Brain microvascular endothelial cell (primary cell): Measurements from ENCODE around the gene COQ8A.

Experiments used
- DNase-seq: peaks from one replicate; pipeline ENCODE4 v3.0.0-alpha.2; 2020
- H3K27ac ChIP-seq: fragments of 250-450 bp; sonication (Bioruptor Pico); 2 replicates; pipeline ENCODE4 v1.5.1; 2020; ENCODE audit warnings: mild to moderate bottlenecking, moderate library complexity
- H3K27me3 ChIP-seq: fragments of 250-450 bp; sonication (Bioruptor Pico); replicated peaks from 2 replicates; pipeline ENCODE4 v1.5.1; 2020; ENCODE audit warnings: mild to moderate bottlenecking
- H3K36me3 ChIP-seq: fragments of 250-450 bp; sonication (Bioruptor Pico); replicated peaks from 2 replicates; pipeline ENCODE4 v1.5.1; 2020; ENCODE audit warnings: mild to moderate bottlenecking
- H3K4me3 ChIP-seq: 2 replicates; pipeline ENCODE4 v1.5.1; 2011; ENCODE audit warnings: low read depth, mild to moderate bottlenecking, control low read depth, low read length, moderate library complexity
- in situ Hi-C: cut with HindIII; loops from 2 replicates; pipeline ENCODE4 v1.10.0; 2017; ENCODE audit warnings: low sequenced_read_pairs, low pct_ligation_motif_present
- TF ChIP-seq, protein P1 (sequence below): IDR thresholded peaks from 2 replicates; pipeline ENCODE4 v1.5.1; 2011; ENCODE audit warnings: low read depth, mild to moderate bottlenecking, moderate library complexity, low read length, control low read depth, inconsistent platforms; ENCODE audit errors: missing control alignments

The COQ8A gene

DNA sequence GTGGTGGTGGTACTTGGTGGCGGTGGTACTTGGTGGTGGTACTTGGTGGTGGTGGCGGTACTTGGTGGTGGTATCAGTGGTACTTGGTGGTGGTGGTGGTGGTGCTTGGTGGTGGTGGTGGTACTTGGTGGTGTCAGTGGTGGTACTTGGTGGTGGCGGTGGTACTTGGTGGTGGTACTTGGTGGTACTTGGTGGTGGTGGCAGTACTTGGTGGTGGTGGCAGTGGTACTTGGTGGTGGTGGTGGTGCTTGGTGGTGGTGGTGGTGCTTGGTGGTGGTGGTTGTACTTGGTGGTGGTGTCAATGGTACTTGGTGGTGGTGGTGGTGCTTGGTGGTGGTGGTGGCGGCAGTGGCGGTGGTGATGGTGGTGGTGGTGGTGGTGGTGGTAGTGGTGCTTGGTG is 20.2 kb downstream of the COQ8A start:
- no peak for DNase-seq
- in situ Hi-C loops = no loop called here
- H3K4me3 ChIP-seq = no peak overlapping the region
- no peaks in the 10 kb centered on the region for H3K27me3 ChIP-seq
- H3K27ac ChIP-seq = no peak overlapping the region
- H3K36me3 ChIP-seq = no peaks in the 10 kb centered on the region
- TF ChIP-seq, protein P1, sequence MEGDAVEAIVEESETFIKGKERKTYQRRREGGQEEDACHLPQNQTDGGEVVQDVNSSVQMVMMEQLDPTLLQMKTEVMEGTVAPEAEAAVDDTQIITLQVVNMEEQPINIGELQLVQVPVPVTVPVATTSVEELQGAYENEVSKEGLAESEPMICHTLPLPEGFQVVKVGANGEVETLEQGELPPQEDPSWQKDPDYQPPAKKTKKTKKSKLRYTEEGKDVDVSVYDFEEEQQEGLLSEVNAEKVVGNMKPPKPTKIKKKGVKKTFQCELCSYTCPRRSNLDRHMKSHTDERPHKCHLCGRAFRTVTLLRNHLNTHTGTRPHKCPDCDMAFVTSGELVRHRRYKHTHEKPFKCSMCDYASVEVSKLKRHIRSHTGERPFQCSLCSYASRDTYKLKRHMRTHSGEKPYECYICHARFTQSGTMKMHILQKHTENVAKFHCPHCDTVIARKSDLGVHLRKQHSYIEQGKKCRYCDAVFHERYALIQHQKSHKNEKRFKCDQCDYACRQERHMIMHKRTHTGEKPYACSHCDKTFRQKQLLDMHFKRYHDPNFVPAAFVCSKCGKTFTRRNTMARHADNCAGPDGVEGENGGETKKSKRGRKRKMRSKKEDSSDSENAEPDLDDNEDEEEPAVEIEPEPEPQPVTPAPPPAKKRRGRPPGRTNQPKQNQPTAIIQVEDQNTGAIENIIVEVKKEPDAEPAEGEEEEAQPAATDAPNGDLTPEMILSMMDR = no peak

DNA sequence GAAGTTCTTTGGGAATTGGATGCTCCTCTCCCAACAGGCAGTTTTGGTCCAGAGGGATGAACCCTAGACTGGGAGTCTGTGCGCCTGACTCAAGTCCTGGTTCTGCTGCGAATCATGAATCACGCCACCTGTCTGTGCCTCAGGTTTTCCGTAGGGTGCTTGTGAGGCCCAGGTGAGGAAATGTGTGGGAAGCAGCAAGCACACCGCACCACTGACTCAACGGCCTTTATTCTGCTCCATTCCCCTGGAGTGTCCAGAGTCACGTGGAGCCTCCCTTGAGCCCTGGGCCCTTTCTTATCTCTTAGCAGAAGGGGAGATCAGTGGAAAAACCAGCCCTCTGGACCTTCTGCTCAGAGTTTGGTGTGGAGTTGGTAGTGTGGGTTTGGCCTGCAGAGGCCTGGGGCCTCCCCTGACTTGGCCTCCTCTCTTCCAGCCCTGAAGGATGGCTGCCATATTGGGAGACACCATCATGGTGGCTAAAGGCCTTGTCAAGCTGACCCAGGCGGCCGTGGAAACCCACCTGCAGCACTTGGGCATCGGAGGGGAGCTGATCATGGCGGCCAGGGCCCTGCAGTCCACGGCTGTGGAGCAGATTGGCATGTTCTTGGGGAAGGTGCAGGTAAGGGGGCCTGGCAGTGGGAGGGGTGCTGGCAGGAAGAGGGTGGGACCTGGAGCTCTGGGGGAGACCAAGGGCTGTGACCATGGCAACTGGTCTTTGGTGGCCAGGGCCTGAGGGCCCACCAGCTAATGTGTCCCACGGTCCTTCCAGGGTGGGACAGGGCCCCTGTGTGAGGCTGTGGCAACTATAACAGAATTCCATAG is 21.1 kb downstream of the COQ8A start:
- no peak for DNase-seq
- Histone ChIP-seq H3K27me3 (no peaks in the 10 kb centered on the region), H3K27ac (no peak overlapping the region), H3K4me3 (no peak overlapping the region), H3K36me3 (no peaks in the 10 kb centered on the region)
- TF ChIP-seq, protein P1 = no peak
- in situ Hi-C loops = no loop called here

DNA sequence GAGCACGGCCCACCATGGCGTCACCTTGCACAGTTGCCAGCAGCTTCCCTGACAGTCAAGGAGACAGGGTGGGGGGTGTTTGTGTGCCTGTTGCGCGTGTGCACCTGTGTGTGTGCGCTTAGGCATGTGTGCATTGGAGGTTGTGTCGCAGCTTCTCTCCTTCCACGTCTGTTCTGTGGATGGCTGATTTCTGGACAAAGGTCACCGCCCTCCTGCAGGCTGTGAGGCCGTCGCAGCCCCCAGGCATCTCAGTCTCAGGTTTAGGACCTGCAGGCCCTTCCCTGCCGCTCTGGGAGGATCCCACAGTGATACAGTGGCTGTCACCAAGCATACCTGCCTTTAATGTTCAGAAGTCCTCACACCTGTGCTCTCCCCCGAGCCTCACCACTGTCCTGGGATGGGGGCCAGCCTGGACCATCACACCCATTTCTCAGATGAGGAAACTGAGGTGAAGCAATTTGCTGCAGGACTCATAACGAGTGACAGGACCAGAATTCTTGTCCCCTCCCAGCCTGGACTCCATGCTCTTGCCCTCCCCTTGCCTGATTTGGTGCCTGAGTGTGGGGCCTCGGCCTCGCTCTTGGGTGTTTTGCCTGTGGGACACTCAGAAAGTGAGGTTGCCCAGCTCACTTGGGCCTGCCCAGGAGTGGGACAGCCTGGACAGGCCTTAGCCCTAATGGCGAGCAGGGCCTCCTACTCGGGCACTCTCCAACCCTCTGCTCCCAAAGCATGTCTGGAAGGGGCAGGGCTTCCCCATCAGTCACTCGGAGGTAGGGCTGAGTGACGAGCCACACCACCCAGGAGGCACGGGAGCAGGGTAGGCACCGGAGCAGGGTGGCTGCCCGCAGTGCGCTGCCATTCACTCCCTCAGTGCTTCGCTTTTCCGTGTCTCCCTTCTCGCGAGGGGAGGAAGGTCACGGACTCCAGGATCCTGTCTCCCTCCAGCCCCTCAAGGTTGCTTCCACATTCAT is 22.6 kb downstream of the COQ8A start:
- TF ChIP-seq, protein P1 = no peak
- no peak overlapping the region for H3K27ac ChIP-seq
- H3K36me3 ChIP-seq = no peaks in the 10 kb centered on the region
- DNase-seq = no peak
- no peak overlapping the region for H3K4me3 ChIP-seq
- in situ Hi-C loops = no loop called here
- H3K27me3 ChIP-seq = no peaks in the 10 kb centered on the region

DNA sequence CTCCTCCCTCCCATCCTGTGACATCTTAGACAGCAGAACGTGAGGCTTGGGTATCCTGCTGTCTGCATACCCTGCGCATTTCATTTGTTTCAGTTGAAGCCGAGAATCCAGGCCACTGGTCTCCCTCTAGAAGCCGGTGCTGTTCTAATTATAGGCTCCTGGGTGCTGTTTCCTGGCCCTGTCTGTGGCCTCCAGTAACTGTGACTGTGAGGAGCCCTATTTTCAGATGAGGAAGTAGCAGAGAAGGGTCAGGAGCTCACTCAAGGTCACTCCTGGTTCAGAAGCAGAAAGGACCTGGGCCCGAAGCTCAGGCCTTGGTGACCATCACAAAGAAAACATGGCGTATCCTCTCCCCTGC is 24.0 kb downstream of the COQ8A start:
- in situ Hi-C loops = no loop called here
- H3K36me3 ChIP-seq = no peaks in the 10 kb centered on the region
- H3K27me3 ChIP-seq = no peaks in the 10 kb centered on the region
- TF ChIP-seq, protein P1 = no peak
- H3K27ac ChIP-seq = no peak overlapping the region
- DNase-seq = no peak
- no peak overlapping the region for H3K4me3 ChIP-seq

DNA sequence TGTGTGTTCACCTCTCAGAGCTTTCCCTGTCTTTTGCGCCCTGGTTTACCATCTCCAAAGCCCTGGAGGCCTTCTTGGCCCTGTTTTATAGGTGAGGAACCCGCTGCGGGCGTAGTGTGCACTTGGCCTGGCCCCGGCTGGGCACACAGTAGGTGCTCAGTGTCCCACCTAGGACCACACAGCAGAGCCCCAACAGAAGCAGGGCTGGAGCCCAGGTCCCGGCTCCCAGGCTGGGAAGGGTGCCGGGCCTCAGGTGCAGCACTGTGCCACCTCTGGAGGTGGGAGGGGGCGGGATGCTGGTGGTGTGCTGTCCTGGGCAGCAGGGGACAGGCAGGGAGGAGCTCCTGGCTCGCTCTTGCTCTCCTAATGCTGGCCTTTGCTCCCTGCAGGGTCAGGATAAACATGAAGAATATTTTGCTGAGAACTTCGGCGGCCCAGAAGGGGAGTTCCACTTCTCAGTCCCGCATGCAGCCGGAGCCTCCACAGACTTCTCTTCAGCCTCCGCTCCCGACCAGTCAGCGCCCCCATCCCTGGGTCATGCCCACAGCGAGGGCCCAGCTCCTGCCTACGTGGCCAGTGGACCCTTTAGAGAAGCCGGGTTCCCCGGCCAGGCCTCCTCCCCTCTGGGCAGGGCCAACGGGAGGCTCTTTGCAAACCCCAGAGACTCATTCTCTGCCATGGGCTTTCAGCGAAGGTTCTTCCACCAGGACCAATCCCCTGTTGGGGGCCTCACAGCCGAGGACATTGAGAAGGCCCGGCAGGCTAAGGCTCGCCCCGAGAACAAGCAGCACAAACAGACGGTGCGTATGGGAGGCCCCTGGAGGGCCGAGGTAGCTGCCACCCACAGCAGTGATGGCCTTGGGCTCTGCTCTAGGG is 24.8 kb downstream of the COQ8A start:
- DNase-seq = no peak
- H3K4me3 ChIP-seq = no peak overlapping the region
- no peak overlapping the region for H3K27ac ChIP-seq
- no peaks in the 10 kb centered on the region for H3K27me3 ChIP-seq
- TF ChIP-seq, protein P1 = no peak
- in situ Hi-C loops = no loop called here
- no peaks in the 10 kb centered on the region for H3K36me3 ChIP-seq
